Left ventricle myocardium superior (tissue), 1 donor: ENCODE results near the gene RIBC2. TPM values are rescaled to one million over a fixed set of nuclear protein-coding genes. Genes with fewer than 3 reads are reported as not detected.
"Not testable (repeated sequence)": the region's sequence is repeated elsewhere in the genome, so short reads cannot be mapped to it uniquely, and the experiment has no call there.

ENCODE experiments used
- ATAC-seq: fragments of 200-7000 bp; cut with Tn5 transposase; one replicate; pipeline ENCODE4 v1.9.1; 2020; ENCODE audit warnings: mild to moderate bottlenecking, moderate library complexity
- DNase-seq: peaks from one replicate; pipeline ENCODE4 v3.0.0-alpha.2; 2020
- intact Hi-C: fragments of 100-400 bp; cut with micrococcal nuclease; formaldehyde crosslinking; loops from one replicate; pipeline ENCODE4 v1.11.0; 2022
- total RNA-seq: library from RNA; stranded (reverse); fragmentation: NEBNext Ultra II Directional; extraction: Animal tissue kit (Norgen Biotek cat#: 25700); gene quantifications from one replicate; pipeline ENCODE4 v1.2.1, GENCODE V29; 2021
- donor health status: DM: no; HTN: yes; CAD: no; lungs with severe emphysema.

Gene RIBC2
- total RNA-seq, 1 donor from 2014 or later, result not detected

DNA sequence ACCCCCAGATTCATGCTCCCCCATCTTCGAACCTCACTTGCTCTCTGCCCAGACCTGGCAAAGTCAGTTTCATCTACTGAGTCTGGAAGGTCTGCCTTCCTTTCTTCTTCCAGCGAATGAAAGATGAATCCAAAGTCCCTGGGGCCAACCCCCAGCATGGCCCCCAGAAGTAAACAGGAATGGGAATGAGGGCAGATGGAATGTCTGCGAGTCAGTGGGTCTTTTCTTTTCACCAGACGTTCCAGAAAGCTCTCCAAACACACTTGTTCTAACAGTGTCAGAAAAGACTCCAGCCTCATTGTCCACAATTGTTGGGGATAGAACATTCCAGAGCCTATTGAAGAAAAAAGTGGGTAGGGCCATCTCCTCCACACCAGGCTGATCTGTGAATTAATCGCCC, 28.6 kb downstream of the RIBC2 start:
- DNase-seq, result no peak
- intact Hi-C loops, result no loop called here
- no peak for ATAC-seq

GRCh38 chr22:45444168-45444567, 30.7 kb downstream of the RIBC2 start:
- intact Hi-C loops, result no loop called here
- DNase-seq (no peak), ATAC-seq (no peak)

- intact Hi-C loops, result no loop called here
- ATAC-seq (no peak), DNase-seq (no peak)
Observed at GRCh38 chr22:45445031-45445710, 31.7 kb downstream of the RIBC2 start.

- no peak for DNase-seq
- intact Hi-C loops, result no loop called here
- no peak for ATAC-seq
Observed at GRCh38 chr22:45446216-45446615, 32.7 kb downstream of the RIBC2 start.

- ATAC-seq, intact Hi-C loops, DNase-seq: not testable (repeated sequence)
Observed at GRCh38 chr22:45447596-45447995, 34.1 kb downstream of the RIBC2 start.

GRCh38 chr22:45448431-45448830, 34.9 kb downstream of the RIBC2 start:
- peak; percentile 89 for DNase-seq
- intact Hi-C loops, result no loop called here
- ATAC-seq, result peak; percentile 85

- intact Hi-C loops, ATAC-seq, DNase-seq: not testable (repeated sequence)
Observed at GRCh38 chr22:45449442-45449841, 35.9 kb downstream of the RIBC2 start.

DNA sequence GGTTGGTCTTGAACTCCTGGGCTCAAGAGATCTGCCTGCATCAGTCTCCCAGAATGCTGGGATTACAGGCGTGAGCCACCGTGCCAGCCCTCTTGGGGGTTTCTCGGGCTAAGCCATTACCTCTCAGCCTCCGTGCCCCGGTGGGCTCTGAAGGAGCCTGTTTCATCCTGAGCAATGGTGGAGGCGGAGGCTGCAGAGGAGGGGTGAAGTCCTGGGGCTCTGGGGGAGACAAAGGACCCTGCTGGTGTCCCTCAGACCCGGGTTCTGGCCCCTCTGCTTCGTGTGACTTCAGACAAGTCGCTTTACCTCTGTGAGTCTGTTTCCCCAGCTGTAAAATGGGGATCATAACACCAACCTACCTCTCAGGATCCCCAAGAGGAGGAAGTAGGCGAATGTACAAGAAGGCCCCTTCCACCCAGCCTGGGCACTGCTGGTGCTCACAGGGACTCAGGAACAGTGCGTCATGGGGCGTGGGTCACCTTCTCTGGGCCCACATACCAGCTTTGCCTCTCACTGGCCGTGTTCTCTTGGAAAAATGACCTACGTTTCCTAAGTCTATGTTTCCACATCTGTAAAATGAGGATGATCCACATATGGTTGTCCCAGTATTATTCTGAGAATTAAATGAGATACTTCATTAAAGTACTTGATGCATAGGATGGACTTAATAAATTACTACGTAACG, 36.8 kb downstream of the RIBC2 start:
- ATAC-seq (no peak), DNase-seq (no peak)
- intact Hi-C loops, result no loop called here

DNA sequence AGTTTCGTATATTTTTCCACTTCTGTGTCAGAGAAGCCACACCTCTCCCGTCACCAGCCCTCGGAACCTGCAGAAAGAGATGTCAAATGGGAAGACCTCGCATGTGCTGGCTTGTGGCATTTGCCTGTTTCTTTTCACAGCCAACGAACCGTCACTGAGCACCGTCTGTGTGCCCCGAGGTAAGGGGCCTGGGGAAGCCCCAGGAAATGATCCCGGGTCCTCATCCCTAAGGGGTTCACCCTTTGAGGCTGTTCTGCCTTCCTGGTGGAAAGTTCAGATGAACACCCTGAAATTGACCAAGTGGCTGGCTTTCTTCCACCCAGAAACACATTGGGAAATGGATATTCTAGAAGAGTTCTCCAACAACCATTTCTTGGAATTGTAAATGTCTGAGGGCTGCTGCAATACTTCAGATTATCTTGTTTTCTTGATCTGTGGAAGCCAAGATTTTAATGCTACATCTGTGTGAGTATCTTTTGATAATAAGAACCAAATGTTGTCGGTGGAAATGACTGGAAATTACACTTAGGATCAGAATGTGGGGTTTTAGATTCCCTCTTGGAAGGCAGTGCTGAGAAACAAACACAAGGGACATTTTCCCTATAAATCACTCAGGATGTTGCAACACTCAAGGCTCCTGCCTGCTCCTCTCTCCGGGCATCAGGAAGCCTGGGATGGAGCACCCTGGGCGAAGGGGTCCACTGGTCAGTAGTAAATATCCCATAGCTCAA, 37.6 kb downstream of the RIBC2 start:
- intact Hi-C loops, result no loop called here

GRCh38 chr22:45451972-45452371, 38.5 kb downstream of the RIBC2 start:
- intact Hi-C loops, result no loop called here
- no peak for DNase-seq
- no peak for ATAC-seq

More for the DNA sequence above, 37.6 kb downstream of the RIBC2 start:
- ATAC-seq, result peak; percentile 70
- peak; percentile 44 for DNase-seq

DNA sequence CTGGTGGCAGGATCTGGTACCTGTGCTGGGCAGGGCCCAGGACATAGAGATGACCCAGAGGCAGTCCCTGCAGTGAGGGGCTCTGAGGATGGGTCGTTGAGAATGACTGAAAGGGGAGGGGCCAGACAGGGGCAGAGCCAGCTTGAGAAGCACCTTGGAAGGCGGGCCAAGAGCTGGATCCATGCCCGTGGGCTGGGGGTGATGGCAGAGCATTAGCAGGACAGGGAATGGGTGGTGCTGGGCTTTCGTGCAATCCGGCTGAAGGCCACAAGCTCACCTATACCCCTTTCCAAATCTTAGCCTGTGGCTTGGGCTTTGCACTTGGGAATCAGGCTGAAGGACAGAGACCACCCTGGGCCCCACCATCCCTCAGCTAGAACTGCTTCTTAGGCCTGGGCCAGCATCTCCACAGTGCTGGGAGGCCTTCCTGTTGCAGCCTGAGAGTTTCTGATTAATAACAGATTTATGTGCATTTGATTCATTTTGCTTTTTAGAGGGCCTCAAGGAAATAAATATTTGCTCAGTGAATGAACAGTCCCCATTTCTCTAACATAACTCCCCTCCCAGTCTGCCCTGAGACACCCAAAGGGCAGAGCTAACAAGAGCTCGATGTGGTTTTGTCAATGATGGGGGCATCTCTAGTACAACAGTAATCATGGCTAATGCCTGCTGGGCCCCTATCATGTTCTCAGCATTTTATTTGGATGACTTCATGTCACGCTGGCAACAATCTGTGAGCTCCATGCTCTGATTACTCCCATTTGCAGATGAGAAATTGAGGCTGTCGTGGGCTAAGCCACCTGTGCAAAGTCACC, 39.3 kb downstream of the RIBC2 start:
- ATAC-seq (no peak), DNase-seq (no peak)
- intact Hi-C loops, result no loop called here

- ATAC-seq (no peak), DNase-seq (no peak)
- intact Hi-C loops, result no loop called here
Observed at GRCh38 chr22:45453764-45454163, 40.3 kb downstream of the RIBC2 start.

GRCh38 chr22:45454275-45454674, 40.8 kb downstream of the RIBC2 start:
- DNase-seq (no peak), ATAC-seq (no peak)
- intact Hi-C loops, result no loop called here

- ATAC-seq (no peak), DNase-seq (no peak)
- intact Hi-C loops, result no loop called here
Observed at GRCh38 chr22:45455212-45455611, 41.7 kb downstream of the RIBC2 start.

DNA sequence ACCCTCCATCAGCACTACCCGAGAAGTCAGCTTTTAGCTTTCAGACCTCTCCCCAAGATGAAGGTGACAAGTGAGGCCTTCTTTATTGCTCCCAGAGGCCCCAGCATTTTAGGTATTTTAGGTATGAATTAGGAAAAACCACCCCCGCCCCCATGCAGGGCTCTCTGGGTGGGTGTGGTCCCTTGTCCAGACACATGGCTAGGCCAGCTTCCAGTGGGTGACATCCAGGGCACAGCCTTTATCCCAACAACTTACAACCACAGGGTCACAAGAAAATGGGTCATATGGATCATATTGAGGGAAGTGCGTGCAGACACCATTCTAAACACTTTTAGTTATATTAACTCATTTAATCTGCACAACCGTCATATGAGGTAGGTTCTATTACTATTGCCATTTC, 42.1 kb downstream of the RIBC2 start:
- DNase-seq (no peak), ATAC-seq (no peak)
- intact Hi-C loops, result no loop called here

- ATAC-seq (no peak), DNase-seq (no peak)
- intact Hi-C loops, result no loop called here
Observed at GRCh38 chr22:45456811-45457210, 43.3 kb downstream of the RIBC2 start.

- intact Hi-C loops, result no loop called here
- DNase-seq (no peak), ATAC-seq (no peak)
Observed at GRCh38 chr22:45458532-45458931, 45.0 kb downstream of the RIBC2 start.

DNA sequence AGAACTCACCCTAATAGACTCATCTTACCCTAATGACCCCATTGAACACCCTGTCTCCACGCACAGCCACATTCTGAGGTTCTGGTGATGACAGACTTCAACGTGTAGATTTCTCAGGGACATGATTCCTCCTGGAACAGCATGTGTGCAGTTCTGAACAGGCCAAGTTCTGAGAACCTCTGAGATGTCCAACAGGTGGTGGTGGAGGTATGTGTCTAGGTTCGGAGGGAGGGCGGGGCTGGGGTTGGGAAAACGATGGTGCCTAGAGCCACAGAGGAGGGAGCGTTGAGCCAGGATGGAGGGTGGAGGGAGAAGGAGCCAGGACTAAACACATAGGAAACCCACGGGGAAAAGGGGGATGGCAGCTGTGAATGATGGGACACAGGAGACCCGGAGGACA, 45.7 kb downstream of the RIBC2 start:
- DNase-seq (no peak), ATAC-seq (no peak)
- intact Hi-C loops, result no loop called here

DNA sequence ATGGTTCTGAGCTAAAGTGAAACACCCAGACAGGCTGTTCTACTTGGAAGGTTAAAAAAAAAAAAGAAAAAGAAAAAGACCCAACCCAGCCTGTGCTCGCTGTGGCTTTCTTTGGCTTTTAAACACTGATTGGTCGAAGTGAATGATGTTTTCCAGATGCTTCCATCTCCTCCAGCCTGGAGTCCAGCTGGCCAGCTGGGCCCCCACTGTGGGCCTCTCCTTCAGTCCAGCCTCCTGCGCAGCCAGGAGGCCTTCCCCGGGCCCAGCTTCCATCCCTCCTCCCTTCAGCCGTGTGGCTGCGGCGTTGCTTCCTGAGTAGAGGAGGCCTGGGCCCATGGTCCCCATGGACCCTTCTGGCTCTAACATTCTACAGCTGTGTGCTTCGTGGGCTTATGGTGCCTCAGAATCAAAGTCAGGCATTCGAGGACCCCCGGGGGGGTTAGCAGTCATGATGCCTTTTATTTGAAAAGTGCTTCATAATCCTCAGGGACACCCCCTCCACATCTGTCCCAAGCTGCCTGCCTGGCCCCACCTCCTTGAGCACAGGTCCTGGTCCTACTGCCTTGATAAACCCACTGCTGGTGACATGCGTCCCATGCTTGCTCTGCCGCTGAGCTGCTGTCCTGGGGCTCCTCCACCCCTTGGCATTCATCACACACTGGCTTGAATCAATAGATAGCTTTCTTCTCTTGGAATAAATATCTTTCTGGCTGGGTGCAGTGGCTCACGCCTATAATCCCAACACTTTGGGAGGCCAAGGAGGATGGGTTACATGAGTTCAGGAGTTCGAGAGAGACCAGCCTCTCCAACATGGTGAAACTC, 47.0 kb downstream of the RIBC2 start:
- DNase-seq (peak; percentile 89), ATAC-seq (peak; percentile 98)
- intact Hi-C loops, result no loop called here
